Measurements from ENCODE around the gene PRRC2B.
"Not testable (repeated sequence)": the region's sequence is repeated elsewhere in the genome, so short reads cannot be mapped to it uniquely, and the experiment has no call there.

PRRC2B gene

GRCh38 chr9:131387394-131387793 lies 6.5 kb upstream of the PRRC2B start:
- no peak for DNase-seq (ENCODE audit: low spot score)

- no peak for DNase-seq (ENCODE audit: low spot score)
Measured at GRCh38 chr9:131391020-131391419, 2.9 kb upstream of the PRRC2B start.

GRCh38 chr9:131391504-131391903 lies 2.4 kb upstream of the PRRC2B start:
- DNase-seq (ENCODE audit: low spot score), result no peak

GRCh38 chr9:131394464-131395156 lies 724 bp downstream of the PRRC2B start:
- peak; percentile 33 for DNase-seq (ENCODE audit: low spot score)

- peak; percentile 51 for DNase-seq (ENCODE audit: low spot score)
Measured at GRCh38 chr9:131395157-131396098, 1.5 kb downstream of the PRRC2B start.

GRCh38 chr9:131396099-131396479 lies 2.2 kb downstream of the PRRC2B start:
- DNase-seq (ENCODE audit: low spot score), result not testable (repeated sequence)

GRCh38 chr9:131396626-131397025 lies 2.7 kb downstream of the PRRC2B start:
- DNase-seq (ENCODE audit: low spot score), result no peak

GRCh38 chr9:131397100-131397790 lies 3.4 kb downstream of the PRRC2B start:
- DNase-seq (ENCODE audit: low spot score), result peak; percentile 47

GRCh38 chr9:131398204-131398603 lies 4.3 kb downstream of the PRRC2B start:
- DNase-seq (ENCODE audit: low spot score), result peak; percentile 29

- no peak for DNase-seq (ENCODE audit: low spot score)
Measured at GRCh38 chr9:131399972-131400371, 6.1 kb downstream of the PRRC2B start.

- DNase-seq (ENCODE audit: low spot score), result no peak
Measured at GRCh38 chr9:131400627-131401026, 6.7 kb downstream of the PRRC2B start.

GRCh38 chr9:131402073-131402472 lies 8.2 kb downstream of the PRRC2B start:
- peak; percentile 56 for DNase-seq (ENCODE audit: low spot score)

- DNase-seq (ENCODE audit: low spot score), result peak; percentile 85
Measured at GRCh38 chr9:131402738-131403492, 9.0 kb downstream of the PRRC2B start.

GRCh38 chr9:131403493-131403773 lies 9.5 kb downstream of the PRRC2B start:
- DNase-seq (ENCODE audit: low spot score), result no peak

- DNase-seq (ENCODE audit: low spot score), result no peak
Measured at GRCh38 chr9:131404581-131404980, 10.7 kb downstream of the PRRC2B start.

GRCh38 chr9:131404987-131405386 lies 11.1 kb downstream of the PRRC2B start:
- DNase-seq (ENCODE audit: low spot score), result no peak

- peak; percentile 54 for DNase-seq (ENCODE audit: low spot score)
Measured at GRCh38 chr9:131405428-131405827, 11.5 kb downstream of the PRRC2B start.

GRCh38 chr9:131405858-131406537 lies 12.1 kb downstream of the PRRC2B start:
- no peak for DNase-seq (ENCODE audit: low spot score)

- no peak for DNase-seq (ENCODE audit: low spot score)
Measured at GRCh38 chr9:131406563-131407436, 12.9 kb downstream of the PRRC2B start.

- DNase-seq (ENCODE audit: low spot score), result peak; percentile 35
Measured at GRCh38 chr9:131407717-131408195, 13.9 kb downstream of the PRRC2B start.

All from kidney tubule cell (primary cell).